ENCODE measurements around the gene PIGH.

DNA sequence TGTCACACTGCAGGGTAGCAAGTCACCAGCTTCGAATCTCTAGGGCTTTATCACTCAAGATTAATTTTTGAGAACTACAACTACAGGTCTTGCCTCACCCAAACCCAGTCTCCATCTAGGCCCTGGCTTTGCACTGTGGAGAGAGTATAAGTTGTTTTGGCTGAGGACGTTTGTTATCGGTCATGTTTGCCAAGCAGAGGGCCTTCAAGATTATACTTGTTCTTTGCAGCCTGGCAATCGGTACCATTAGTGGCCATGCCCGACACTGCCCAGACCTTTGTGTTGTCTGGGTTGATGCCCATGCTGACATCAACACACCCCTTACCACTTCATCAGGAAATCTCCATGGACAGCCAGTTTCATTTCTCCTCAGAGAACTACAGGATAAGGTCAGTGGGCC is 45.3 kb upstream of the PIGH start:
- TF ChIP-seq FOXM1 (IDR thresholded peaks at IDR 0.05; ENCODE audit: borderline replicate concordance) = no peak
- TF ChIP-seq TARDBP (IDR thresholded peaks at IDR 0.05) = no peak
- TF ChIP-seq SP1 (IDR thresholded peaks at IDR 0.05) = no peak
- TF ChIP-seq, protein P1, sequence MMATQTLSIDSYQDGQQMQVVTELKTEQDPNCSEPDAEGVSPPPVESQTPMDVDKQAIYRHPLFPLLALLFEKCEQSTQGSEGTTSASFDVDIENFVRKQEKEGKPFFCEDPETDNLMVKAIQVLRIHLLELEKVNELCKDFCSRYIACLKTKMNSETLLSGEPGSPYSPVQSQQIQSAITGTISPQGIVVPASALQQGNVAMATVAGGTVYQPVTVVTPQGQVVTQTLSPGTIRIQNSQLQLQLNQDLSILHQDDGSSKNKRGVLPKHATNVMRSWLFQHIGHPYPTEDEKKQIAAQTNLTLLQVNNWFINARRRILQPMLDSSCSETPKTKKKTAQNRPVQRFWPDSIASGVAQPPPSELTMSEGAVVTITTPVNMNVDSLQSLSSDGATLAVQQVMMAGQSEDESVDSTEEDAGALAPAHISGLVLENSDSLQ (IDR thresholded peaks at IDR 0.05) = no peak
